LHCN-M2 (cell line): ENCODE results near the gene MAP4K2. TPM values are rescaled to one million over a fixed set of nuclear protein-coding genes. Genes with fewer than 3 reads are reported as not detected.

Experiments used
- DNase-seq: peaks from one replicate; pipeline ENCODE4 v3.0.0-alpha.2; 2012; ENCODE audit warnings: low read depth
- total RNA-seq: library from RNA; depleted of rRNA; stranded (reverse); fragments of >200 nt; gene quantifications from 2 replicates; pipeline ENCODE4 v1.2.3, GENCODE V29; 2014

MAP4K2 gene
- total RNA-seq, 1 experiment from 2014 or later, result 10.8 TPM

DNA sequence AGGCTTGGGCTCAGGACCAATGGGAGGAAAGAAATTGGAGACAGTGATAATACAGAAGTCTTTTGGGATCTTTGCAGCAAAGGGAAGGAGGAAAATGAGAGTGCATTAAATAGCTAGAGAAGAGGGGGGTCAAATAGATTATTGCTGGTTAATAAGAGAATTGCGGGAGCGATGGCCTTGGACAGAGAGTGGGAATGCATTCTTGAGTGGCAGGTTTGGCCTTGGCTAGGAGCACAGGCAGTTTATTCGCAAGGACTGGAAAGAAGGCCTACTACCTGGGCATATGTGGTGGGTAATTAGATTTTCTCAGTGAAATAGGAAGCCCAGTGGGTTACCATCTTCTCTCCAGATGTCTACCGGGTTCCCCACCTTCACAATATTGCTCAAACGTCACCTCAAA is 10.8 kb upstream of the MAP4K2 start:
- DNase-seq, result no peak

DNA sequence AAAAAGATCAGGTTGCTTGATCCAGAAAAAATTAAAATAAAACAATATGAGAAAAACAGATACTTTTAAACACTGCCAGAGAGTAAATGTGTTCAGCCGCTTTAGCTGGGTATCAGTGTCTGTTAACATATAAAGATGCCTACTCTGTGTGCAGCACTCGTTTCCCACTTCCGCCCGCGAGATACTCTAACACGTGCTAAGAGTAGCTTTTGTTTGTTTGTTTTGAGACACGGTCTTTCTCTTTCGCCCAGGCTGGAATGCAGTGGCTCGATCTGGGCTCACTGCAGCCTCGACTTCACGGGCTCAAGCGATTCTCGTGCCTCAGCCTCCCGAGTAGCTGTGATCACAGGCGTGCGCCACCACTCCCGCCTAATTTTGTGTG is 7.9 kb upstream of the MAP4K2 start:
- no peak for DNase-seq

DNA sequence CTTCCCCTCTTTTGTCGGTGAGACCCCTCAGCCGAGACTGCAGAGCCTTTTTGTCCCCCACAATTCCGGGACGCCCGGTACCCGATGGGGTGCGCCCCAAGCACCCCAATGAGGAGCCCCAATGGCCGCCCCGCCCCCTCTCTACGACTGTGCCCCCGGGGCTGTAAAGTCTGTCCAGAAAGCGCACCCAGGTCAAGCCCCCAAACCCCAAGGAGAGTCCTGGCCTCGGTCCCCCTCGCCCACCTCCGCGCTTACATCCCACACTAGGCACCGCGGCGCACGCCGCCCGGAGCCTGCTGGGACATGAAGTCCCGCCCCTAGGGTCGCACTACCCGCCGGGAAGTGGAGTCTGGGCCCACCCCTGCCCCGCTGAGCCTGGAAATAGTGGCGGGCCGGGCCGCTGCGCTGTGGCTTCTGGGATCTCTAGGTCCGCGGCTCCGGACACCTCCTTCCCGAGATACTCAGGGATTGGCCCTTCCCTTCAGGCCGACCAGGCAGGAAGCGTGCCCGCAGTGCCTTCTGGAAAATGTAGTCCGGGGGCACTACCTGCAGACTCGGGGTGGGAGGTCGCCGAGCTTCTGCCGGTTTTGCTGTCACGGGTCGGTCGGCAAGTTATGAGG is 7.4 kb upstream of the MAP4K2 start, which contains the start of gene MEN1:
Gene MEN1 (minus strand): TSS at position 281 of the 620 bp plus-strand sequence. CDS start 442 bp downstream, outside the sequence.
- DNase-seq, result peak; percentile 92

DNA sequence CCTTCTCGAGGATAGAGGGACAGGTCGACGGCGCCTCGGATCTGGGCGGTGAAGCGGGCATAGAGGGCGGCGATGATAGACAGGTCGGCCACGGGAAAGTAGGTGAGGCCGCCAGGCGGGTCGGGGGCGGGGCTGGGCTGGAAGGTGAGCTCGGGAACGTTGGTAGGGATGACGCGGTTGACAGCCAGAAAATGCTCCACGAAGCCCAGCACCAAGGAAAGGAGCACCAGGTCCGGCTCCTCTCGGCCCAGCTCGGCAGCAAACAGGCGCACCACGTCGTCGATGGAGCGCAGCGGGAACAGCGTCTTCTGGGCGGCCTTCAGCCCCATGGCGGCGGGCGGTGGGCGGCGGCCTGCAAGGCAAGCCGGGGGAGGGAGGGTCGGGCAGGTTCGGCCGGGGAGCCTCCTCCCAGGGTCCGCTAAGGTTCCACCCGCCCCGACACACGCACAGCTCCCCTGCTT is 6.8 kb upstream of the MAP4K2 start:
- no peak for DNase-seq

DNA sequence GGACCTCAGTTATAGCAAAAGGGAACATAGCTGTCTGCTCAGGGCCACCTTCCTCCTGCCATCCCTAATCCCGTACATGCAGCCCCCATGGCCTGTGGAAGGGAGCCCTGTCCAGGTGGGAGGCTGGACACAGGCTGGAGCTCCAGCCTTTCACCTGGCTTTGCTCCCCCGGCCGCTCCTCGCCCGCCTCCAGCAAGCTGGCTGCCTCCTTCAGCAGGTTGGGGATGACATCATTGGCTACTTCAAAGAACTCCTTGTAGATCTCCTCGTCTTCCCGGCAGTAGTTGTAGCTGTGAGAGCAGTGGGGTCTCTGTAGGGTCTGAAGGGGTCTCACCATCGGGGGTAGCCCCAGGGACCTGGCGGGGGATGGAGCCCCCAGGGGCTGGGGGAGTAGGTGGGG is 2.5 kb upstream of the MAP4K2 start:
- no peak for DNase-seq

DNA sequence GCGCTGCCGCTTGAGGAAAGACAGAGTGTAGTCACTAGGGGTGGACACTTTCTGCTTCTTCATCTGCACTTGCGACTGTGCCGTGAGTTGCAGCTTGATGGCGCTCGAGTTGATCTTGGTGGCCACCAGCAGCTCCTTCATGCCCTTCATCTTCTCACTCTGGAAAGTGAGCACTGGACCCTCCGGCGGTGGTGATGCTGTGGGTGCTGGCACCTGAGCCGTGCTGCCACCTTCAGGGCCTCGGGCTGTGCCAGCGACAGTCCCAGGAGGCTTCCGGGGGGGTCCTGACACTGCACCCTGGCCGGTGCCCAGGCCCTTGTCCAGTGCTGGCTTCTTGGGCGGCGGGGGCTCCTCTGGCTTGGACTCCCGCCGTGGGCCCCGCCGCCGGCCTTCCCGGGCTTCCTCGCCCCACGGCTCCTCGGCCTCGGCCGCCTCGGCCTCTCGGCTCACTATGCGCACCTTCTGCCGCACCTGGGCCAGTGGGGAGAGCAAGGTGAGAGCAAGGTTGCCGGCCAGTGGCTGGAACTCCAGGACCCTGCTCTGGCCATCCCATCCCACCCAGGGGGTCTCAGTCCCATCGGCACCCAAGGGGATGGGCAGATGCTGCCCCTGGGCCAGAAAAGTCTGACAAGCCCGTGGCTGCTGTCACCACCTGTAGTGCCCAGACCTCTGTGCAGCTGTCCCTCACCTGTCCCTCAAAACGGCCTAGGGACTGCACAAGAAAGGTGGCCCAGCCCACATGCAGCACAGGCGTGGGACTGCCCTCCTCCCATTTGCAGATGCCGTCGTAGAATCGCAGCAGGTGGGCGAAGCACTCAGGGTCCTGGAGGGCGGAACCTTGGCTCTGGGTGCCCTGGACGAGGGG is 1.6 kb upstream of the MAP4K2 start:
- no peak for DNase-seq

DNA sequence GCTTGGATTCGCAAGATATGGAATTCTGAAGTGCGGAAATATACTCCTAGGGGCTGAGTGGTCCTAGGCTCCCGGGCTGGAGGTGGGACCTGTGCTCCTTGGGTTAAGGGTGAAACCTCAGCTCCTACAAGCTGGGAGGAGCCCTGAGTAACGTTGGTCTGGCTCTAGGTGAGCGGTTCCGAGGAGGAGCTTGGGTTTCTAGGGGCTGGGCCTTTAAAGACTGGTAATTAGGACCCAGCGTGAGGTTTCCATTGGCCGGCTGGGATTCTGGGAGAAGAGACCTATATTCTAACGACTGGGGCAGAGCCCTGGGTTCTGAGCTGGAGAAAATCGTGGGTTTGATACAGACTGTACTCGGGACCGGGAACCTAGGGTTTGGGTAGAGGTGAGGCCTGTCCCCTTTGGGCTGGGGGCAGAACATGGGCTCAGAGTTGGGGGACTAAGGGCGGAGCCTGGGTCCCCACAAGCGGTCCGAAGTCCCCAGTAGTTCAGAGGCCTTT is 882 bp upstream of the MAP4K2 start:
- no peak for DNase-seq

DNA sequence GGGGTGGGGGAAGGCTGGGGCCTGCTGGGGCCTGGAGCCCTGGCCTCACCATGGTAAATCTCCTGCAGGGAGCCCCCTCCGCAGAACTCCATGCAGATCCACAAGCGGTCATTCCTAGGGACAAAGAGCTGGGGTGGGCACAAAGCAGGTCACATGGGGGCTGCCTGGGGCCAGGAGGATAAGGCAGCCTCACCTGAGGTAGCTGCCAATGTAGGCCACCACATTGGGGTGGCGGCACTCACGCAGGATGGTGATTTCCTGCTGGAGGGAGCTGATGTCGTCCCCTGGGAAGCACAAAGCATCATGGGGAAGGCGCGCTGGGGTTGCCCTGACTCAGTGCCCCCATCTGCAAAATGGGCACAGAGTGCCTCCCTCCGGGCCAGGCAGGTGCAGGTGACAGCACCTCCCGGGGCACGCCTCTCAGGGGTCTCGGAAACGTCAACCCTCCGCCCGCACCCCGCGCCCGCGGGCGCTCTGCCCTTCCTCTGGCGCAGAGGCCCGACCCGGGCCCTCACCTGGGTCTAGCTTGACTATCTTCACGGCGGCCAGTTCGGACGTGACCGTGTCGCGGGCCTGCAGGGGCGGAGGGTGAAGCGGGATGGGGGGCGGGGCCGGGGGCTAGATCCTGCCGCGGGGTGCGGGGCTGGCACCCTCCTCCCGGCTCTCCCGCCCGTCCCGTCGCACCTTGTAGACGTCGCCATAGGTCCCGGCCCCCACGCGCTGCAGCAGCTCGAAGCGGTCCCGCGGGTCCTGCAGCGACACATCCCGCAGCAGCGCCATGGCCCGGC is 450 bp downstream of the MAP4K2 start:
- no peak for DNase-seq

DNA sequence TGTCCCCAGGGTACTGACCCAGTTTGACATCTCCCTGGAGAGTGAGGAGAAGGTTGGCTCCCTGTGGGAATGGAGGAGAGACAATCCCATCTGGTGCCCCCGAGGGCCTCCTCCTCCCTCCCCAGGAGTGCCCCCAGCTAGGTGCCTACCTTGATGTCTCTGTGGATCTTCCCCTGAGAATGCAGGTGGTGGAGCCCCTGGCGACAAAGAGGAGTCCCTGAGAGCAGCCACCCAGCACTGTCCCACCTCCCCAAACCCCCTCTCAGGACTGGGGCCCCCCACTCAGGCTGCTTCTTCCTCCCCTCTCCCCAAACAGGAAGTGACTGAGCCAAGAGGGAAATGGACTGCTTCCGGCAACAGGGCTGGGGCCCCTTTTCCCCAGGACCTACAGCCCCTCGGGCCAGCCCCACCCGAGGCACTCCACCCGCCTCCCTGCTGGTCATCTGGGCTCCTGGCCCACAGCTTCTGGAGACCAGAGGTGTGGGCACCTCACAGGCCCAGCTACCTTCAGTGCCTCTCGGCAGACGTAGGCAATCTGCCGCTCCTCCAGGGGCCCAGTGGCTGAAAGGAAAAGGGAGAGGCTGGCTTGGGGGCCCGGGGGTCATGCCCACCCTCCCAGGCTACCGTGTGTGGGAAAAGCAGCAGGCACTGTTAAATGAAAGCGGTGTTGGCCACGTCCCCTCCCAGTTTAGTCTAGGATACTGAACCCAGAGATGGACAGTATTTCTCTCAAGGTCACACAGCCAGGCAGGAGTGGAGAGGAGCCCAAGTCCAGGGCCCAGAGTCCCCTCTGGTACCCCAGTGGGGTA is 1.2 kb downstream of the MAP4K2 start:
- no peak for DNase-seq

DNA sequence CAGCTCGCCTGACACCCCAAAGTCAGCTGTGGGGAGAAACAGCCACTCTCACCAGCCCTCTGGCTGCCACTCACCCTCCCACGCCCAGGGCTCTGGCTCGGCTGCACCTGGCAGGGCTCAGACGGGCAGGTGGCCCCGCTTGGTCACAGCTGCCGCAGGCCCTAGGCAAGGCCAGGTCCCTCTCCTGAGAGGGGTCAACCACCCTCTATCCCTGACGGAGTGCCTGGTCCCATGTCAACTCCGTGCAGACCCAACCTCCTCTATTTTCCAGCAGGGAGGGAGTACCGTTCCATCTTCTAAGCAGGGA is 1.9 kb downstream of the MAP4K2 start:
- no peak for DNase-seq

DNA sequence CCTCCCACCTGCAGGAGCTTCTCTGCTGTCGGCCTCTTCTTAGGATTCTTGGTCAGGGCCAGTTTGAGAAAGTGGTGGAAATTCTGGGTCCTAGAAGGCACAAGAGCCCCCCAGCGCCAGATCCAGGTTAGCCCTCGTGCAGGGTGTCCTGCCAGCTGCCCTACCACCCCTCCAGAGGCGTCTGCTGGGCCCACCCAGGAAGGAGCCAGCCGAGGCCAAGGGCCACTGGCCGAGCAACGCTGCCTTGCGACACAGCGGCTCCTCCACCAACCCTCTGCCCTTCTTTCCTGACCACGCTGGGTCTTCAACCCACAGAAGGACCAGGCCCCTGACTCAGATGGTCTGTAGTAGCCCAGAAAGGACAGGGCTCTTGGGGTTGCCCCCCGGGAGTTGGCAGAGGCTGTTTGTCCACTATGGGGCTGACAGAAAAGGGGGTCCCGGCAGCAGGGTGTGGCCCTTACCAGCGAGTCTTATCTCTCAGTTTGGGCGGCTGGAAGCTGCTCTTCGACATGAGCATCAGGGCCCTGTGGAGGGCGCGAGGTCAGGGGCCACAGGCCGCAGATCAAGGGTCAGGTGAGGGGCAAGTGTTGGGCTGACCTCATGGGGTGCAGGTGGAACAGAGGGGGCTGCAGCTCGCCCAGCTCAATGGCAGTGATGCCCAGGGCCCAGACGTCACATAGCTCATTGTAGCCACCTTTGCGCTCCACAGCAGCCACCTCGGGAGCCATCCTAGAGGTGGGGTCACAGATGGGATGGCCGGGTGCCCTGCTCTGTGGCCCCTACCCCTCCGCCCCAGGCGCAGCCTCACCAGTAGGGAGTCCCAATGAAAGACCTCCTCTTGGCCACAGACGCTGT is 2.5 kb downstream of the MAP4K2 start:
- no peak for DNase-seq

DNA sequence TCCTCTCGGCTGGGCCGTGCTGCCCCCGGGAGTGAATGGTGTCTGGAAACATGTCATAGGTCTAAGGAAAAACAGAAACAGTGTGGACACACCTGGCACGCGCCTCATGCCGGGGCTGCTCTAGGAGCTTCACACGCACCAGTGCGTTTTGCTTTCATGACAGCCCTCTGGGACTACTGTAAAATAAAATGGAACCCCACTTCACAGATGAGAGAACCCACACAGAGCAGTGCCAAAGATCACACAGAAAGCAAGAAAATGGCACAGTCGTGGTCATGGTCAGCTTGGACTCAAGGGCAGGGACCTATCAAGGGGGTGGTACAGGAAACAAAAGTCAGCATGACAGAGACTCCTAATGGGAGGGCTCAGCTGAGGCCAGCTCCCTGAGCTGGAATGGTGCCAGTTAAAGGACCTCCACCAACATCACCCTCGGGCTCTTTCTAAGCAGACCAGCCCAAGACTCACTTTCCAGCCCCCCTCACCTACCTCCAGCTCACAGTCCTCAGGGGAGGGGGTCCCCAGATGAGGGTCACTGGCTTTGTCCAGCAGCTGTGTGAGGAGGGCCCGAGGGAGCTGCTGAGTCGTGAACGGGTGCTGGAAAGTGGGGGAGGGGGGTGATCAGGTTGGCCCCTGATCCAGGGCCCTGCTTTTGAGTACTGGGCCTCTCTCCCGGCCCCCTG is 3.3 kb downstream of the MAP4K2 start:
- DNase-seq, result no peak

DNA sequence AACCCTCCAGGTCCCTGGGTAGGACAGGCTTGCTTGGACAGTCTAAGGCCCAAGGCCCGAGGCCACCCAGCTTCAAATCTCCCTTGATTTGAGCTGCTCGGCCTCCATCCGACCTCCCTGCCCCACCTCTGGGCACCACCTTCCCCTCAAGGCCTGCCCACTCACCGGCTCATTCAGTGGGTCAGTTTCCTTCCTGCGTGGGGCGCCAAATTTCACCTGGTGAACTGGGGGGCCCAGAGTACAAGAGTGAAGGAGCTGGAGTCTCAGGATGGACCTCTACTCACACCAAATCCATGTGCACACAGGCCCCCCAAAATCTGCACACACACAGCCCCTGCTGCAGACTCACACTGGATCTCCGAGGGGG is 3.8 kb downstream of the MAP4K2 start:
- DNase-seq, result no peak

DNA sequence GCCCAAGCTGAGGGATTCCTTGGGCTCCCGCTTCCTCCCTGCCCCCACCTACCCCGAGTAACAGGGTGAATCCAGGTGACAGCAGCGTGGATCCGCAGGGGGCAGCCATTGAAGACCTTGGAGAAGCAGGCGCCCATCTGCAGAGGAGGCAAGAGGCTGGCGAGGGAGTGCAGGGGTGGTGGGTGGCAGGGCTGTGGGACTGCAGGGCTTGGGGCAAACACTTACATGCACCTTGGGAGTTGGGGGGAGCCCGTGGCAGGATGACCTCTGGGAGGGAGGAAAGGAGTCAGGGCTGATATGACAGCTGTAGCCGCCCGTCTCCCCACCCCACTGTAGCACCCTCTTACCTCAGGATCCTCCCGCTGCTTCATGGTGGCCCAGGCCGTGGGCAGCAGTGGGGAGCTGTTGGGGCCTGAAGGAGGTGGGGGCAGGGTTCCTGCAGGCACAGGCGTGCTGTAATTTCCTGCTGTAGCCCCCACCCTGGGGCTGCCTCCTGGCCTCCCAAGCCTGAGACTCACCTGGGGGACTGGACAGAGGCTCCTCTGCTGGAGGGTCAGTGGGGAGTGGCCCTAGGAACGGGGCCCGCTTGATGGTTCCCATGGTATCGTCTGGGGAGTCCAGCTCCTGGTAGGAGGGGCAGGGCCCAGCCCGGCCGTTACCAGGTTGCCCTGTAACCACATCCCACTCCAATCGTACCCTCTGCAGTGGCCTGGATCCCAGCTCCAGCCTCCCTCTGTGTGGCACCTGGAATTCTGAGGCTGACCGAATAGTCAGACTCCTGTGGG is 6.1 kb downstream of the MAP4K2 start:
- DNase-seq, result no peak

DNA sequence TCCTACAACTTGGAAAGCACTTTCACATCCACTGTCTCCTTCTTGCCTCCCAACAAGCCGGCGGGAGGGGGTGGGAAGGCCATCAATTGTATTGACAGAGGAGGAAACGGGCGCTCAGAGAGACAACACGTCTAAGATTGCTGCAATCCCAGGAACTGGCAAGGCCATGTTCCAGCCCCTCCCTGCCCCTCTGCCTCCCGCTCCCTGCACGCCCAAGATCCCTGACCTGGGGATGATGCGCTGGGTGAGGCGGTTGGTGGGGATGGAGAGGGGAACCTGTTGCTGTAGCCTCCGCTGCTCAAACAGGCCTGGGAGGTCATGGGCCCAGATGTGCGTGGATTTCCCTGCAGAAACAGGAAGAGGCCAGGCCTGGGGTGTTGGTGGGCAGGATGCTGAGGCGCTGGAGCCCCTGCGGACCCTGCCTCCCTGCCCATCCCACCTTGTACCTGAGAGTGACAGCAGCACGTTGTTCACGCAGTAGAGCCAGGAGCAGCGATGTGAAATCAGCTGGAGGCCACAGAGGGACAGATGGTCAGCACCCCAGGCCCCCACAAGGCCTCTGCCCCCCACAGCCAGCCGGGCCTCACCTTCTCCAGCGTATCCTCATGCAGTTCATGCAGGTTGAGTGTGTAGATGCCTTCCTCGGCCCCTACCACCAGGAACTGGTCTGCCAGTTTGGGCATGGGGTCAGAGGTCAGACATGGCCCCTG is 6.8 kb downstream of the MAP4K2 start:
- no peak for DNase-seq

DNA sequence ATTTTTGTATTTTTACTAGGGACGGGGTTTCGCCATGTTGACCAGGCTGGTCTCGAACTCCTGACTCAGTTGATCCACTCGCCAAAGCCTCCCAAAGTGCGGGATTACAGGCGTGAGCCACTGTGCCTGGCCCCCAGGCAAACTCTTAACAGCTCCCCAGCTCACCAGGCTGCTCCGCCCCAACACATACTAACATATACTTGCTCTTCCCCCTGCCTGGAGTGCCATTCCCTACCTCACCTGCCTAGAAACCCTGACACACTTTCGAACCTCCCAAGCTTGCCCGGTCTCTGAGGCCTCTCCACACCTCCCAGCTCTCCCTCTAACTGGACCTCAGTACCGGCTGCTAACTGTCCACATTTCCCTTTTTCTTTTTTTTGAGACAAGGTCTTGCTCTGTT is 8.5 kb downstream of the MAP4K2 start:
- DNase-seq, result no peak

DNA sequence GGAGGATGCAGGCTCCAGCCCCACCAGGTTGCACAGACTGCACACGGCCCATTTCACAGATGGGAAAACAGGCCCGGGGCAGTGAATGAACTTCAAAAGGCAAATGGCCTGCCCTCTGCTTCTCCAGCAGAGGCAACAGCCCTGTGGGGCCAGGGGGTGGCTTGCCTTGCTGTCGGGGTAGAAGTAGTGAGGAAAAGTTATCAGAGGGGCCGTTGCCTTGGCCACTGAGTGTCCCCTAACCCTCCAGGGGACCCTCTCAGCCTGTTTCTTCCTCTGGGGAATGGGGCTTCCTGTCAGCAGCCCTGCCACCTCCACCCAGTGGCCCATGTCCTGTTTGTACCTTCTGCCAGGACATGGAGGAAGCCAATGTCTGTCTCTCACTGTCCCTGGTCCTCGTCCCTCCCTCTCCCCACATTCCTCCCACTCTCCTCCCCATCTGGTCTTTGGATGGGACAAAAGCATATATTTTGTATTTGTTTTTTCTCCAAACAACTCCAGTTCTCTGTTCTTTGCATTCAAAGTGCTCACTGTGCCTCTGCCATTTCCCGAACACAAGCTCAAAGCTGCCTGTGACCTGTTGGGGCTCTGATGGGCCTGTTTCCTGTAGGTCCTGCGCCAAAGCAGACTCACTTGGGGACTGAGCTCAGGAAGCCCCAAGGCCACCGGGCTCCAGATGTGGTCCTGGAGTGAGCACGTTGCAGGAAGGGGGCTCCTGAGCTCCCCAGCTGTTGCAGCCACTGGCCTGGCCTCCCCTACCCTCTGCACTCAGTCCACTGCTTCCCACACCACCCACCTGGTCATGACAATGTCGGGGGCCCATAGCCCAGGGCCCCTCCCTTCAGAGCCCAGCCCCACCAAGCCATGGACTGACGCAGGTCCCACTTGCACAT is 9.5 kb downstream of the MAP4K2 start:
- no peak for DNase-seq
